Measurements from ENCODE around the gene RPL10.

- TF ChIP-seq CTCF (optimal IDR thresholded peaks at IDR 0.05 in 1 of 3, IDR thresholded peaks at IDR 0.05 in 1 of 3, conservative IDR thresholded peaks at IDR 0.05 in 1 of 3; ENCODE audit: extremely low read depth in 1 of 3, insufficient read depth in 2 of 3, low read length in 3 of 3) (no peak), EZH2 (IDR thresholded peaks at IDR 0.05; ENCODE audit: low read length) (no peak)
Measured at GRCh38 chrX:154367474-154368308, 30.5 kb upstream of the RPL10 start.

Measured in keratinocyte (primary cell).